NB4 (cell line): ENCODE measurements around the gene SYTL3.
A peak's percentile ranks its signal among the peaks of the same experiment; 100 is the strongest.

Experiments
- DNase-seq: peaks from one replicate; pipeline ENCODE4 v3.0.0; 2010; ENCODE audit warnings: low read depth
- H3K4me3 ChIP-seq: one replicate; pipeline ENCODE4 v1.5.1; 2011; ENCODE audit warnings: mild to moderate bottlenecking, low read depth, low read length, moderate library complexity
- MYC ChIP-seq: IDR thresholded peaks from 2 replicates; pipeline ENCODE4 v1.6.1; 2011; ENCODE audit warnings: low read depth, low read length
- POLR2A ChIP-seq: IDR thresholded peaks from 2 replicates; pipeline ENCODE4 v1.6.1; 2011; ENCODE audit warnings: mild to moderate bottlenecking; ENCODE audit not compliant: insufficient read length; ENCODE audit errors: extremely low read depth
- TF ChIP-seq, protein P1 (sequence below): IDR thresholded peaks from one replicate; pipeline ENCODE4 v1.5.1; 2012; ENCODE audit warnings: low read depth, low read length
- TF ChIP-seq, protein P2 (sequence below): IDR thresholded peaks from 2 replicates; pipeline ENCODE4 v1.6.1; 2011; ENCODE audit warnings: low read depth, low read length

Gene SYTL3

DNA sequence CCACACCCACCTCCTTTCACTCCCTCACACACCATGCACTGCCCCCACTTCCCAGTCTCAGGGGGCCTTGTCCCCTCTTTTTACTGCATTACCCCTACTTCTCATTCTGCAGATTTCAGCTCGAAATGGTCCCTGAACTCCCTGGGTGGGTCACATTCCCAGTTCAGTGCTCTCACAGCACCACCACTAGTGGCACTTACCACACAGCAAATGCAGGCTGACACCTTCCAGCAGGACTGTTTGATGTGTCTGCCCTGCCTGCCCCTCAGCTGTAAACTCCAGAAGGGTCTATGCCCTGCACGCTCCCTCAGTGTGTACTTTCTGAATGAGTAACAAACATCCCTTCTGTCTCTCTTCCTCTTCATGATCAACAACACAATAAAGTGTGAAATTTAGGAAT is 9.3 kb upstream of the SYTL3 start:
- H3K4me3 ChIP-seq, result no peak overlapping the region
- no peak for DNase-seq
- TF ChIP-seq POLR2A (no peak), MYC (no peak)
- TF ChIP-seq, protein P1, sequence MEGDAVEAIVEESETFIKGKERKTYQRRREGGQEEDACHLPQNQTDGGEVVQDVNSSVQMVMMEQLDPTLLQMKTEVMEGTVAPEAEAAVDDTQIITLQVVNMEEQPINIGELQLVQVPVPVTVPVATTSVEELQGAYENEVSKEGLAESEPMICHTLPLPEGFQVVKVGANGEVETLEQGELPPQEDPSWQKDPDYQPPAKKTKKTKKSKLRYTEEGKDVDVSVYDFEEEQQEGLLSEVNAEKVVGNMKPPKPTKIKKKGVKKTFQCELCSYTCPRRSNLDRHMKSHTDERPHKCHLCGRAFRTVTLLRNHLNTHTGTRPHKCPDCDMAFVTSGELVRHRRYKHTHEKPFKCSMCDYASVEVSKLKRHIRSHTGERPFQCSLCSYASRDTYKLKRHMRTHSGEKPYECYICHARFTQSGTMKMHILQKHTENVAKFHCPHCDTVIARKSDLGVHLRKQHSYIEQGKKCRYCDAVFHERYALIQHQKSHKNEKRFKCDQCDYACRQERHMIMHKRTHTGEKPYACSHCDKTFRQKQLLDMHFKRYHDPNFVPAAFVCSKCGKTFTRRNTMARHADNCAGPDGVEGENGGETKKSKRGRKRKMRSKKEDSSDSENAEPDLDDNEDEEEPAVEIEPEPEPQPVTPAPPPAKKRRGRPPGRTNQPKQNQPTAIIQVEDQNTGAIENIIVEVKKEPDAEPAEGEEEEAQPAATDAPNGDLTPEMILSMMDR, result no peak
- TF ChIP-seq, protein P2, sequence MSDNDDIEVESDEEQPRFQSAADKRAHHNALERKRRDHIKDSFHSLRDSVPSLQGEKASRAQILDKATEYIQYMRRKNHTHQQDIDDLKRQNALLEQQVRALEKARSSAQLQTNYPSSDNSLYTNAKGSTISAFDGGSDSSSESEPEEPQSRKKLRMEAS, result no peak

DNA sequence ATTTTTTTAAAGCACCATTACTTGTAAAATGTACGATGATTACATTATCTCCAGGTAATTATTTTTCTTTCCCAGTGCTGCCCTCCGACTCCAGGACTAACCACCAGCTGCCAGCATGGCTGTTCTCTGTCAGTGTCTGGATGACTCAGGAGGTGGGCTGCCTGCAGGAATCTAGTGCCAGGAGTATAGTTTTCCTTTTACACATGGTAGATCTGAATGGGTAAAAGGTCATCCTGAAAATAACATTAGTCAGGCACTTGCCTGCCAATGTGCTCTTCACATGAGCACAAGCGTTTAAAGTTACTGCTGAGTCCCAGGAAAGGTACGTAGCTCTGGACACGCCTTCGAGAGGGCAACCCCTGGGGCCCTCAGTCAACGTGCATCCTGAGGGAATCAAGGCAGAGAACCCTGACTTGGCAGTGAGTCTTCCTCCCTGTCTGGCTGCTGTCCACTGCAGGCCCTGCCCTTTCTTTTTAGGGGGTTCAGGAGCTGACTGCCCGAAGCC is 7.7 kb upstream of the SYTL3 start:
- DNase-seq, result no peak
- no peak overlapping the region for H3K4me3 ChIP-seq
- TF ChIP-seq, protein P2, result no peak
- TF ChIP-seq, protein P1, result no peak
- TF ChIP-seq POLR2A (no peak), MYC (no peak)

DNA sequence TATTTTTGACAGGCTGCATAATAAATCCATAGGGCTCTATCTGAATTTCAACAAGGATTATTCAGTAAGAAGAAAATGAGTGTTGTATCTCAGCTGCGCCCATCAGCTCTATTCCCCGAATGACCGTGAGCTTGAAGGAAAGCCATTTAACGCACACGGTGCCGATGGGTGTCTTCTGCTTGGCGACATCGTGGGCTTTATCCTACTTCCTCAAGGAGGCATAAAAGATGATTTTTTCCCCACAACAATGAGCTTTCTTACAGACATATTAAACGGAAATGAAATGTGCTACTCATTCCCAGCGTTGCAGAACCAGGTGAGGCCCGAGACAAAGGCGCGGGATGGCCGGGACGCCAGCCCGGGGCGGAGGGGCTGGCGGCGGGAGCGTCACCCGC is 6.0 kb upstream of the SYTL3 start:
- peak; percentile 60 for DNase-seq
- H3K4me3 ChIP-seq, result peak overlapping the region; percentile 69
- TF ChIP-seq, protein P2, result no peak
- TF ChIP-seq POLR2A (no peak), MYC (no peak)
- TF ChIP-seq, protein P1, result no peak

DNA sequence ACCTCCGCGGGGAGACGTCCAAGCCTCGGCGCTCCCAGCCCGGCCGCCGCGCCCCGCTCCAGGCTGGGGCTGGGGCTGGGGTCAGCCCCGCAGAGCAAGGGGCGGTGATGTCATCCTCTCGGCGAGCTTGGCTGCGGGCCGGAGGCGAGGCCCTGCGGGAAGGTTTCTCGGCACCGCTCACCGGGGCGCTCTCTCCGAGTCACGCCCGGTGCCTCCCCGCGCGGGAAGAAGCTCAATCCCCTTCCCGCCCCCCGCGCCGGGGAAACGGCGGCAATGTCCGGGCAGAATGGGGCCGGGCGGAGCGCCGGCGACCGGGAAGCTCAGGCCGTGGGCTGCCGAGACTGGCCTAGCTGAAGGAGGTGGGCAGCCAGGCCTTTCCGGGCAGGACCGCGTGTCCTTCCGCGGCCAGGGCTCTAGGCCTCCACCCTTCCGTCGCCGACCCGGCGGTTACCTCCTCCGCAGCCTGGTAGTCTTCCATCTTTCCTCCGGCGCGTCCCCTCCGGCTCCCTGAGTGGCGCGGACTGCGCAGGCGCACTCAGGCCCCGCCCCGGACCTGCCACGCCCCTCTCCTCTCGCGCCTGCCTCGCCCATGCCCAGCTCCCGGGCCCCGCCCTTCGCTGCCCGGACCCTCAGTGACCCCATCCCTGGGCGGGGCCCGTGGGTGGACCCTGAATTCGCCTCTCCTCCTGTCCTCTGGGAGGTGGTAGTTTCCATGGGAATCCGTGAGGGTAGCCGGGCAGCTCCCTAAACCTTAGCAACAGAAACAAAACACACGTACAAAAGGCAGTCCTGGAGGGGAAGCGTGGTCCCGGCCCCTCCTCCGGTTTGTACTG is 5.4 kb upstream of the SYTL3 start, which contains the start of gene DYNLT1:
Gene DYNLT1, minus strand, starts transcription at position 513 of the 833 bp plus-strand sequence. Its CDS starts 35 bp downstream, at position 478.
- H3K4me3 ChIP-seq, result peak within 1 kb of the TSS; percentile 69
- TF ChIP-seq MYC (peak; percentile 45), POLR2A (peak; percentile 83)
- TF ChIP-seq, protein P2, result peak; percentile 36; the same call in 1 of the 2 replicates
- TF ChIP-seq, protein P1, result no peak
- DNase-seq, result peak; percentile 93

DNA sequence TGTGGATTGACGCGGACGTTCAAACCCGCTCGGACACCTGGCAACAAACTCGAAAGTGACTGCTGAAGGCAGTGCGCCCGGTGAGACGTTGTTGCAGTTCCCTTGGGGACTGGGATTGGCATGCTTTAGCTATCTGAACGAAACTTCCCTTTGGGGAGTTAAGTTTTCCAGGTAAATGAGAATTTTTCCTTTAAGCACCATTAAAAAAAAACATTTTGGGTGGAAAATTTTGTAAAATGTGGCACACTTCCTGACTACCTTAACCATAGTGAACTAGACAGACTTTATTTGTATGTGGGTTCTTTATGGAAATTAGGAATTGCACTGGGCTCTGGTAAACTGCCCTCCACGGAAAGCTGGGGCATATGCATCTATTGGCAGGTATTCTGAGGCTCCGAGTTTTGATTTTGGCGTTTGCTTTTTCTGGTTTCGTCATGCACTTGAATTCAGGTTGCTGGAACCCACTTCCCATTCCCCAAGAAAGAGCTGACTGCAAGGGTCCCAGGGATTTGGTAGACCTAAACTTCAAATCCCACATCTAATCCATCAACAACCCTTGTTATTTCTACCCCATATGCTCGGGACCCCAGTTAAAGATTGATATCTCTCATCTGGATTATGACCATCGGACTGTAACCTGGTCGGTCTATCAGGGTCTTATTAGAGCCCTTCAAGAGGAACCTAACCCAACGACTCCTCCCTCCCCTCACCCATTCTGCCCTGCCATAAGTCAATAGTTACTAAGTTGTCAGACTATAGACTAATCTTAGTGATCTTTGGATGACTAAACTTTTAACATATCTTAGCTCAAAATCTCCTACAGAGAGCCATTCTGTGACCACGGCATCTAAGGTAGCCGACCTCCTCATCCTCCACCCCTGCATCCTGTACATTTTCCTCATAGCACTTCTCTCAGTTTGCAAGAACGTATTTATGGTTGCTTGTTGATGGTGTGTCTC is 4.5 kb upstream of the SYTL3 start:
- TF ChIP-seq, protein P2, result 0 out of 2 replicates have a peak, but pooled peaks have one; percentile 41
- TF ChIP-seq, protein P1, result no peak
- no peak for TF ChIP-seq POLR2A
- peak overlapping the region; percentile 69 for H3K4me3 ChIP-seq
- no peak for DNase-seq
